Neuronal stem cell (in vitro differentiated cells): ENCODE results near the gene NDEL1.

ENCODE experiments used
- DNase-seq: peaks from one replicate; pipeline ENCODE4 v3.0.0-alpha.2; 2013; ENCODE audit warnings: low spot score
- H2AFZ ChIP-seq: one replicate; pipeline ENCODE4 v1.6.1; 2013; ENCODE audit warnings: mild to moderate bottlenecking, low read length, inconsistent platforms
- H2AK5ac ChIP-seq: 2 replicates; pipeline ENCODE4 v1.6.1; 2013; ENCODE audit warnings: low read depth, mild to moderate bottlenecking, inconsistent platforms, low read length, moderate library complexity, mixed read lengths
- H2BK120ac ChIP-seq: 2 replicates; pipeline ENCODE4 v1.6.1; 2013; ENCODE audit warnings: low read depth, mild to moderate bottlenecking, inconsistent platforms, low read length, moderate library complexity, mixed read lengths
- H2BK12ac ChIP-seq: one replicate; pipeline ENCODE4 v1.6.1; 2013; ENCODE audit warnings: low read length, inconsistent platforms
- H2BK15ac ChIP-seq: 2 replicates; pipeline ENCODE4 v1.6.1; 2013; ENCODE audit warnings: mild to moderate bottlenecking, low read length, inconsistent platforms, mixed read lengths
- H2BK5ac ChIP-seq: one replicate; pipeline ENCODE4 v1.6.1; 2013; ENCODE audit warnings: inconsistent platforms, mild to moderate bottlenecking, low read length, moderate library complexity
- H3K14ac ChIP-seq: one replicate; pipeline ENCODE4 v1.6.1; 2013; ENCODE audit warnings: low read length, inconsistent platforms
- H3K18ac ChIP-seq: 2 replicates; pipeline ENCODE4 v1.6.1; 2013; ENCODE audit warnings: low read length, inconsistent platforms
- H3K23ac ChIP-seq: 2 replicates; pipeline ENCODE4 v1.6.1; 2013; ENCODE audit warnings: low read depth, mild to moderate bottlenecking, mixed read lengths, low read length, inconsistent platforms; ENCODE audit not compliant: poor library complexity
- H3K27ac ChIP-seq: replicated peaks from 3 replicates; pipeline ENCODE4 v1.5.1; 2013; ENCODE audit warnings: low read length, inconsistent platforms
- H3K27me3 ChIP-seq, 3 experiments: 2 replicates each; pipeline ENCODE4 v1.6.1; 2013; ENCODE audit warnings: low read length in 3 of 3, mild to moderate bottlenecking in 2 of 3, inconsistent platforms in 1 of 3, low read depth in 1 of 3, mixed read lengths in 1 of 3, moderate library complexity in 1 of 3; ENCODE audit not compliant: control insufficient read depth in 3 of 3, insufficient read depth in 3 of 3
- H3K36me3 ChIP-seq, 2 donors: replicated peaks in 1 of 2; 2 replicates each; pipeline ENCODE4 v1.6.1; 2013; ENCODE audit warnings: low read length in 2 of 2; ENCODE audit not compliant: control insufficient read depth in 2 of 2, insufficient read depth in 2 of 2
- H3K4ac ChIP-seq: 2 replicates; pipeline ENCODE4 v1.6.1; 2013; ENCODE audit warnings: inconsistent platforms, mild to moderate bottlenecking, low read length, moderate library complexity
- H3K4me1 ChIP-seq, 2 donors: 1 replicate in 1 of 2; 2 replicates in 1 of 2; pipeline ENCODE4 v1.6.1; 2013; ENCODE audit warnings: low read length in 2 of 2, low read depth in 1 of 2; ENCODE audit not compliant: control insufficient read depth in 2 of 2, insufficient read depth in 1 of 2
- H3K4me2 ChIP-seq: one replicate; pipeline ENCODE4 v1.6.1; 2013; ENCODE audit warnings: mild to moderate bottlenecking, low read length, inconsistent platforms; ENCODE audit not compliant: insufficient read depth, poor library complexity, severe bottlenecking
- H3K4me3 ChIP-seq, 2 donors: 2 replicates each; pipeline ENCODE4 v1.5.1; 2013; ENCODE audit warnings: low read length in 2 of 2, mild to moderate bottlenecking in 2 of 2, inconsistent platforms in 1 of 2, moderate library complexity in 1 of 2
- H3K79me1 ChIP-seq: one replicate; pipeline ENCODE4 v1.6.1; 2013; ENCODE audit warnings: low read depth, mild to moderate bottlenecking, inconsistent platforms, low read length, moderate library complexity
- H3K9ac ChIP-seq: one replicate; pipeline ENCODE4 v1.6.1; 2013; ENCODE audit warnings: mild to moderate bottlenecking, low read depth, low read length, inconsistent platforms; ENCODE audit not compliant: poor library complexity
- H3K9me3 ChIP-seq, 2 donors: replicated peaks in 1 of 2; 2 replicates each; pipeline versions ENCODE3 to v1.6.1; 2013; ENCODE audit warnings: low read length in 2 of 2, mild to moderate bottlenecking in 2 of 2, inconsistent platforms in 1 of 2, low read depth in 1 of 2, mixed read lengths in 1 of 2, moderate library complexity in 1 of 2; ENCODE audit not compliant: control insufficient read depth in 2 of 2, insufficient read depth in 1 of 2
- H4K8ac ChIP-seq: one replicate; pipeline ENCODE4 v1.6.1; 2013; ENCODE audit warnings: low read depth, mild to moderate bottlenecking, inconsistent platforms, low read length, moderate library complexity
- H4K91ac ChIP-seq: one replicate; pipeline ENCODE4 v1.6.1; 2013; ENCODE audit warnings: low read length, low read depth, mild to moderate bottlenecking, inconsistent platforms; ENCODE audit not compliant: poor library complexity
- WGBS, 2 donors: extraction: QIAGEN DNeasy Blood & Tissue Kit; methylation state at CpG; one replicate each; pipeline ENCODE4 v1.1.7; 2013; ENCODE audit warnings: missing lambda C conversion rate in 2 of 2, mixed read lengths in 1 of 2; ENCODE audit not compliant: insufficient read length in 2 of 2, insufficient replicate concordance in 1 of 2; ENCODE audit errors: extremely low coverage in 2 of 2; 5-methylcytosine and 5-hydroxymethylcytosine counted together

The NDEL1 gene

DNA sequence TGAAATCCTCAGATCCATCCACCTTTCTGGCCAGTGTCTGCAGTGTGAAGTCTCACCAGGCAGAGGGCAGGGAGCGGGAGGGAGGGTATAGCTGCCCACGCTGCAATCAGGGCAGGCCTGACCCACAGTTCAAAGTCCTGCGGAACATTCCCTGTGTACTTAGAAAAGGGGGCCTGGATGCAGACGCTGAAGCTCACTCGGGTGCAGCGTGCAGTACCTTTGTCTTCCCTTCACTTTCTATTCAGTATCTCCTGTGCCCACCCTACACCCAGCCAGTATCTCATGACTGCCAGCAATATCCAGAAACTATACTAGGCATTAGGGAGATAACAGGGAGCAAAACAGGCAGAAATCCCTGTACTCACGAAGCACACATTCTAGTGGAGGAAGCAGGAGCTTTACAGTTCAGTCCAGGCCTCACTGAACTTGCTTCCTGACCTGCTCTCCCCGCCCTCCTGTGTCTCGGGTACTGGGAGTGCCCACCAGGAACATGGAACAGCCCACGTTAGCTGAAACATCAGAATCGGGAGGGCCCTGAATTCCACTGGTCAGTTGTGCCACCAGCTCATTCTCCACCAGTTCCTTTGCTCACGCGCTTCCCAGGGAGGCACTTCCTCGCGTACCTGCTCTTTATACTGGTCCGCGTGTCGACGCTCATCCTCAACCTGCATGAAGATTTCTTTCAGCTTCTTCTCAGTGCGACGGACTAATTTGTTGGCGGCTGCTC is 42.2 kb downstream of the NDEL1 start:
- no peak overlapping the region for H3K23ac ChIP-seq
- no peak for DNase-seq
- no peak overlapping the region for H3K27ac ChIP-seq
- no peak overlapping the region for H3K18ac ChIP-seq
- no peaks in the 10 kb centered on the region for H3K27me3 ChIP-seq
- H2BK15ac ChIP-seq = no peak overlapping the region
- no CpG with 5 or more reads among the region's 22 CpGs for WGBS, 2 donors
- H2BK120ac ChIP-seq = no peak overlapping the region
- H3K14ac ChIP-seq = no peak overlapping the region
- H2BK5ac ChIP-seq = no peak overlapping the region
- no peaks in the 10 kb centered on the region for H3K4me1 ChIP-seq
- H3K4me3 ChIP-seq = no peak overlapping the region
- H4K8ac ChIP-seq = no peak overlapping the region
- no peak overlapping the region for H4K91ac ChIP-seq
- H2BK12ac ChIP-seq = no peak overlapping the region
- H3K4me2 ChIP-seq = no peak overlapping the region
- H3K79me1 ChIP-seq = no peaks in the 10 kb centered on the region
- H3K9ac ChIP-seq = no peak overlapping the region
- peaks cover 76 to 100% of the 10 kb centered on the region in 2 donors for H3K36me3 ChIP-seq
- H2AK5ac ChIP-seq = no peak overlapping the region
- H2AFZ ChIP-seq = no peak overlapping the region
- no peaks in the 10 kb centered on the region for H3K9me3 ChIP-seq
- no peak overlapping the region for H3K4ac ChIP-seq

DNA sequence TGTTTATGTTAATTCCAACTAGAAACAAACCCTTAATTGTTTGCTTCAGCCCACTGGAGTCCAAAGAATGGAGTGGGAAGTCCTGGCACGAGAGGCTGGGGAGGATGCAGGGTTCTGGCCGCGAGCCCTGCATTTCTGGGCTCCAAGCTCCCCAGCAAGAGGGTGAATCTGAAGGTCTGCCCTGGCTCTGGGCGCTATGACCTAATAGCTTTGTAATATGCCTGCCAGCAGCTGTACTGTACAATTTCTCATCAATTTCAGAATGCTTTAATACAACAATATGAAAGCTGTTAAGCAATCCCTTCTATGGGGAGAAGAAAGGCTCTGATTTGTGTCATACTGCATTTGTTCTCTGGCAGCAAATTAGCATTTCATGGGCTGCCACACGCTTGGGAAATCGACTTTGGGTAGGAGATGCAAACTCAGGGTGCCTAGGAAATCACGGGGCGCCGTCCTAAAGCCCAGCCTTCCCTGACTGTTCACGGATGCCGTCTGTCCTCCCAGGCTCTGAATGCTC is 43.8 kb downstream of the NDEL1 start:
- no peak overlapping the region for H3K23ac ChIP-seq
- H3K14ac ChIP-seq = no peak overlapping the region
- H4K91ac ChIP-seq = no peak overlapping the region
- H3K9me3 ChIP-seq = peaks cover 0 to 3% of the 10 kb centered on the region in 2 donors
- H2AFZ ChIP-seq = no peak overlapping the region
- no peak overlapping the region for H2BK5ac ChIP-seq
- no peak for DNase-seq
- no CpG with 5 or more reads among the region's 11 CpGs for WGBS, 2 donors
- H3K4me3 ChIP-seq = no peak overlapping the region
- H3K9ac ChIP-seq = no peak overlapping the region
- H2BK120ac ChIP-seq = no peak overlapping the region
- H3K36me3 ChIP-seq = peaks cover 76 to 100% of the 10 kb centered on the region in 2 donors
- H3K79me1 ChIP-seq = no peaks in the 10 kb centered on the region
- no peak overlapping the region for H3K4me2 ChIP-seq
- H3K27ac ChIP-seq = no peak overlapping the region
- no peak overlapping the region for H2AK5ac ChIP-seq
- H4K8ac ChIP-seq = no peak overlapping the region
- no peak overlapping the region for H3K4ac ChIP-seq
- no peak overlapping the region for H3K18ac ChIP-seq
- no peak overlapping the region for H2BK12ac ChIP-seq
- H3K4me1 ChIP-seq = no peaks in the 10 kb centered on the region
- no peak overlapping the region for H2BK15ac ChIP-seq
- H3K27me3 ChIP-seq = no peaks in the 10 kb centered on the region

- H2BK5ac ChIP-seq = peak overlapping the region; percentile 34
- no peak overlapping the region for H3K4me2 ChIP-seq
- no peaks in the 10 kb centered on the region for H3K4me1 ChIP-seq
- no peaks in the 10 kb centered on the region for H3K27me3 ChIP-seq
- H3K9me3 ChIP-seq = peaks cover 1 to 11% of the 10 kb centered on the region in 2 donors
- H3K23ac ChIP-seq = peak overlapping the region; percentile 45
- H3K4ac ChIP-seq = no peak overlapping the region
- H3K18ac ChIP-seq = no peak overlapping the region
- no peak overlapping the region for H2BK120ac ChIP-seq
- H3K4me3 ChIP-seq = no peak overlapping the region
- no peaks in the 10 kb centered on the region for H3K79me1 ChIP-seq
- H2BK12ac ChIP-seq = no peak overlapping the region
- peak overlapping the region; percentile 13 for H3K9ac ChIP-seq
- no peak overlapping the region for H3K14ac ChIP-seq
- no CpG with 5 or more reads among the region's 33 CpGs for WGBS, 2 donors
- no peak overlapping the region for H2AFZ ChIP-seq
- no peak overlapping the region for H2BK15ac ChIP-seq
- H3K27ac ChIP-seq = no peak overlapping the region
- no peak overlapping the region for H2AK5ac ChIP-seq
- no peak overlapping the region for H4K8ac ChIP-seq
- no peak overlapping the region for H4K91ac ChIP-seq
- DNase-seq = no peak
- H3K36me3 ChIP-seq = peaks cover 68 to 100% of the 10 kb centered on the region in 2 donors
Observed at GRCh38 chr17:8480011-8480976, 44.6 kb downstream of the NDEL1 start.

- H2BK5ac ChIP-seq = no peak overlapping the region
- no peak overlapping the region for H3K14ac ChIP-seq
- no peak overlapping the region for H2AFZ ChIP-seq
- DNase-seq = no peak
- H3K4ac ChIP-seq = no peak overlapping the region
- no peak overlapping the region for H2BK12ac ChIP-seq
- no peak overlapping the region for H3K18ac ChIP-seq
- no peak overlapping the region for H3K4me2 ChIP-seq
- H2BK120ac ChIP-seq = no peak overlapping the region
- no peak overlapping the region for H2AK5ac ChIP-seq
- H3K36me3 ChIP-seq = peaks cover 74 to 100% of the 10 kb centered on the region in 2 donors
- no peaks in the 10 kb centered on the region for H3K4me1 ChIP-seq
- WGBS, 2 donors = no CpG with 5 or more reads among the region's 22 CpGs
- no peak overlapping the region for H2BK15ac ChIP-seq
- peaks cover 3 to 19% of the 10 kb centered on the region in 2 donors for H3K9me3 ChIP-seq
- H3K4me3 ChIP-seq = no peak overlapping the region
- peak overlapping the region; percentile 95 for H4K8ac ChIP-seq
- H3K79me1 ChIP-seq = no peaks in the 10 kb centered on the region
- peak overlapping the region; percentile 44 for H3K23ac ChIP-seq
- no peak overlapping the region for H3K9ac ChIP-seq
- H4K91ac ChIP-seq = no peak overlapping the region
- H3K27me3 ChIP-seq = no peaks in the 10 kb centered on the region
- no peak overlapping the region for H3K27ac ChIP-seq
Observed at GRCh38 chr17:8481089-8481488, 45.4 kb downstream of the NDEL1 start.
